ENCODE measurements around the gene HOXA4.

Gene HOXA4

GRCh38 chr7:27169658-27170425 is 39.3 kb upstream of the HOXA4 start:
- no peak for DNase-seq (ENCODE audit: low read depth)

- DNase-seq (ENCODE audit: low read depth) = no peak
Measured at GRCh38 chr7:27168265-27168947, 37.8 kb upstream of the HOXA4 start.

GRCh38 chr7:27167916-27168264 is 37.3 kb upstream of the HOXA4 start:
- no peak for DNase-seq (ENCODE audit: low read depth)

GRCh38 chr7:27166531-27167505 is 36.3 kb upstream of the HOXA4 start:
- DNase-seq (ENCODE audit: low read depth) = no peak

- no peak for DNase-seq (ENCODE audit: low read depth)
Measured at GRCh38 chr7:27165996-27166530, 35.5 kb upstream of the HOXA4 start.

GRCh38 chr7:27165089-27165995 is 34.8 kb upstream of the HOXA4 start, which contains the start of gene HOXA9:
HOXA9 (minus strand) TSS chr7:27165537; CDS start chr7:27165457, 80 bp downstream.
- DNase-seq (ENCODE audit: low read depth) = no peak

DNA sequence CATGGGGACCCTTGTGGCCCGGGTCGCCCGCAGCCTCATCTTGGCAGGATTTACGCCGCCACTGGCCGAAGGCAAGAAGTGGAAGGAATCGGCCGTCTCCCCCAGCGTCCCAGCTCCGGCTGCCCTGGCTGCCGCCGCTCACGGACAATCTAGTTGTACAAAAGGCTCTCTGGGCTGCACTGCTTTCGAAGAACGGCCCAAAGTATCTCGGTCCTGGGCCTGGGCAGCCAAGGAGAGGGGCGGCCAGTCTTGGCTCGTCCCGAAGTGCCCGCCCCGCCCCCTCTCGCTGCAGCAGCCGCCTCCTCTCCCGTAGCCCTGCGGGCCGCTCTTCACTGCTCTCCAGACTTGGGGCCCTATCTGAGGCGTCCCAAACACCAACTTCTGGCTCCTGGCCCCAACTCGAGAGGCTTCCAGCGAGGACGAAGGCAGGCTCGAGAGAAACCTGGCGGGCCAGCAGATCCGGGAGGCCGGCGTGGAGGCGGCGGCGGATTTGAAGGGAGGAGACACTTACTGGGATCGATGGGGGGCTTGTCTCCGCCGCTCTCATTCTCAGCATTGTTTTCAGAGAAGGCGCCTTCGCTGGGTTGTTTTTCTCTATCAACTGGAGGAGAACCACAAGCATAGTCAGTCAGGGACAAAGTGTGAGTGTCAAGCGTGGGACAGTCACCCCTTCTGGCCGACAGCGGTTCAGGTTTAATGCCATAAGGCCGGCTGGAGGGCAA is 34.0 kb upstream of the HOXA4 start:
- no peak for DNase-seq (ENCODE audit: low read depth)

- DNase-seq (ENCODE audit: low read depth) = no peak
Measured at GRCh38 chr7:27164045-27164366, 33.4 kb upstream of the HOXA4 start.

DNA sequence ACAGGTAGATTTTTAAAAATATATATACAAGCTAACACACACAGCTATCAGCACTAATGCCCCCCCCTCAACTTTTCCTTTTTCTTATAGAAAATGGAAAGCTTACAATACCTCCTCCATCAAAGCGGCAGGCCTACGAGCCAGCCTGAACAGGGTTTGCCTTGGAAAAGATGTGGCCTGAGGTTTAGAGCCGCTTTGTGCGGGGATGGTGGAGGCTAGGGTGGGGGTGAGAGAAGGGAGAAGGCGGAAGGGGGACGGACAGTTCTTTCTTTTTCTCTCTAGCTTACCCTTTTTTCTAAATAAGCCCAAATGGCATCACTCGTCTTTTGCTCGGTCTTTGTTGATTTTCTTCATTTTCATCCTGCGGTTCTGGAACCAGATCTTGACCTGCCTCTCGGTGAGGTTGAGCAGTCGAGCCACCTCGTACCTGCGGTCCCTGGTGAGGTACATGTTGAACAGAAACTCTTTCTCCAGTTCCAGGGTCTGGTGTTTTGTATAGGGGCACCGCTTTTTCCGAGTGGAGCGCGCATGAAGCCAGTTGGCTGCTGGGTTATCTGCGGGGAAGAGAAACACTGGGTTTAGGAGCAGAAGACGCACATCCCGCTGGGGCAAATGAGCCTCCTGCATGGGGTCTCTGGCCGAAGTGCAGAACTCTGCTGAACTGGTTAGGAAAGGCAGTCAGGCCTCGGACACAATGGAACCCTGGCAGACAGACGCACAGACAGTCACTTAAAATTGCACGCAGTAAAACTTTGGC is 32.9 kb upstream of the HOXA4 start:
- DNase-seq (ENCODE audit: low read depth) = no peak

DNA sequence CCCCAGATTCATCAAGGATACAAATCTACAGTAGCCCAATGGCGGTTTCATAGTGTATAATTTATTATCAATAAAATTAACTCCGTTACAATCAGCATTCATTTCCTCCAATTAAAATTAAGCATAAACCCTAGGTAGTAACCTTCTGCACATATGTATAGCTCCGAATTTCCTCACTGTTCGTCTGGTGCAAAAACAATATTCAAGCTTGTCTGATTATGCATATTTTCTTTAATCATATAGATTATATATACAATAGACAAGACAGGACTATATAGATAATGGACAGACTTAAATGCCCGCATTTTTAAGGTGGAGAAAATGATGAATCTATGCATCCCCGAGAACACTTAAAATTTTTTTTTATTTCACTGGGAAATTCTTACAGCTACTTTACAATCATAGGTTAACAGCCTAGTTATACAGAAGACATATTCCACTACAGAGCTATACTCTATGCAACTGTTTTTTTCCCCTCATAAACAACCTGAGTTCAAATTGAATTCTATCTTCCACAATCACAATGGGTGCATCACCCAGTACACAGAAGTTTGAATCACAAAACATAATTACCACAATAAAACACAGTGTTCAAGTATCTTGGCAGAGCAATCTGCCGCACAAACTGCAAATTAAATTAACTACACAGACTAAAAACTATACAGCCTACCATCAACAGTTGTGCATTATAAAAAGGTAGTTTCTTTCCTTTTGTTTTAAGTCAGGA is 32.2 kb upstream of the HOXA4 start:
- no peak for DNase-seq (ENCODE audit: low read depth)

GRCh38 chr7:27161721-27162560 is 31.4 kb upstream of the HOXA4 start:
- DNase-seq (ENCODE audit: low read depth) = no peak

DNA sequence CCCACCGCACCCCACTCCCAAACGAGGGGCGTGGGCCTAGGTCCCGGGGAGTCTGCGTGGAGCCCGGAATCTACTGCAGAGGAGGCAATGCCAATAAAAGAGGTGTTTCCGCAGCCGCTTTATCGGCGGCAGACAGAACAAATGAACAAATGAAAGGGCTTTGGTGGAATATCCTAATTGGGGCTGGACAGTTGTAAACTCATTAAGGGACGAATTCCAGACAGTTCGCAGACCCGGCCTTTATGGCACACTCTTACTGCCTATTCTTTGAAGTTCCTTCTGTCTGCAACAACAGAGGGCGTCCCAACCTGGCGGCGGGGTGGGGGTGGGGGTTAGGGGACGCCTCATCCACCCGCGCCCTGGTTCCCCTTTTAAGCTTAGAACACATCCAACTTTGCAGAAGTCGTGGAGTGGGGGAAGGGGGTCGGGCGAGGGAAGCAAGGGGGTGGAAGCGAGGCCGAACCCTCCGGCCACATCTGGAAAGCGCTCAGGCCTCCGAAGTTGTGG is 30.7 kb upstream of the HOXA4 start:
- no peak for DNase-seq (ENCODE audit: low read depth)

DNA sequence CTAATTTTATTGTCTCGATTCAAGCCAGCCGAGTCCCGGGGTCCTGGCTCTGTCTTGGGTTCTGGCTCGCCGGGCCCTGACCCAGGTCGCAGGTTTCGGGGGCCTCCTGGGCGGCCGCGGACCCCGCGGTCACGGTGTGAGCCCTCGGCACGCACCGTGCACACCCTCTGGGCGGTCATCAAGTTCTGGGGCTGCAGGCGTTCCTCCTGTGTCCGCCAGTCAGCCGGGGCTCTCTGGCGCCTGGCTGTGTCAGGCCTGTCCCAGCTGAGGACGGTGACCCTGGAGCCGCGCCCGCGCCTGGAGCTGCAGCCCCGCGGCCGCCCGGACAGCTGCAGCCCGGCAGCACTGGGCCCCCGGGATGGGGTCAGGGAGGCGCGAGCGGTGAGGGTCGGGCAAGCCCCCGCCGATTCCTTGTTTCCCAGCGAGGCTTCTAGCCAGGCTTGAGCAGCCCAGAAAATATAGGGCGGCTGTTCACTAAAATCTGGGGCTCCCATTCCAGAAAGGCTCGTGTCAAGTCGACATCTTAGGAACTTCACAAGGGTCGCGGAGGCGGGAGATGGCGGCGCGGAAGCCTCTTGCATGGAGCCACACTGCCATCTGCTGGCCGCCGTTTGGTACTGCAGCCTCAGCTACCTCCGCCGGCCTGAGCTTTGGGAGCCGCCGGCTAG is 30.1 kb upstream of the HOXA4 start:
- peak; percentile 4 for DNase-seq (ENCODE audit: low read depth)

GRCh38 chr7:27160145-27160545 is 29.6 kb upstream of the HOXA4 start:
- DNase-seq (ENCODE audit: low read depth) = no peak

- DNase-seq (ENCODE audit: low read depth) = no peak
Measured at GRCh38 chr7:27159266-27160144, 28.9 kb upstream of the HOXA4 start.
